Measurements from ENCODE around the gene VMAC.

The VMAC gene

GRCh38 chr19:5907241-5907640, 2.6 kb downstream of the VMAC start:
- no peak for DNase-seq

GRCh38 chr19:5908773-5909442, 4.2 kb downstream of the VMAC start:
- DNase-seq = no peak

DNA sequence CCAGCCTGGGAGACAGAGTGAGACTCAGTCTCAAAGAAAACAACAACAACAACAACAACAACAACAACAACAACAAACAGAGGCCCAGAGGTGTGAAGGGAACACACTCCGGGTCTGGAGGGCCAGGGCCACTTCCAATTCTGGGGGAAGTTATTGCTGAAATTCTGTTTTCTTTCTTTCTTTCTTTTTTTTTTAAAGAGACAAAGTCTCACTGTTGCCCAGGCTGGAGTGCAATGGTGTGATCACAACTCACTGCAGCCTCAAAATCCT, 5.9 kb downstream of the VMAC start:
- no peak for DNase-seq

DNA sequence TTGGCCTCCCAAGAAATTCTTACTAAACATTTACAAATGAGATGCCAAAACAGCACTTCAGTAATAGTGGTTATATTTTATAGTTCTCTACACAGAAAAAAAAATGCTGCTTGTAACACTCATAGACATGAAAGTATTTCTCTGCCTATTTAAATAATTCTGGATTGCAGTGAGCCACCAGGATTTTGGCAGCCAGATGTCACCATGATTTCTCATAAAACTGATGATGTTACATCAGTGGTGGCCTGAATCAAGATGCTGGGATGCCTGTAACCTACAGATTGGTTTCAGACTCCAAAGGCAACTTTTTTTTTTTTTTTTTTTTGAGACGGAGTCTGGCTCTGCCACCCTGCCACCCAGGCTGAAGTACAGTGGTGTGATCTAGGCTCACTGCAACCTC, 6.7 kb downstream of the VMAC start:
- no peak for DNase-seq

- DNase-seq = no peak
These were observed 9.2 kb downstream of the VMAC start, which contains the start of gene CAPS for GRCh38 chr19:5913739-5914357. TSS of gene CAPS (plus strand) at chr19:5914254. CDS start at chr19:5914407, 153 bp downstream.

- no peak for DNase-seq
These were observed 9.7 kb downstream of the VMAC start for GRCh38 chr19:5914358-5914774.

- no peak for DNase-seq
These were observed 10.5 kb downstream of the VMAC start for GRCh38 chr19:5914946-5915781.

DNA sequence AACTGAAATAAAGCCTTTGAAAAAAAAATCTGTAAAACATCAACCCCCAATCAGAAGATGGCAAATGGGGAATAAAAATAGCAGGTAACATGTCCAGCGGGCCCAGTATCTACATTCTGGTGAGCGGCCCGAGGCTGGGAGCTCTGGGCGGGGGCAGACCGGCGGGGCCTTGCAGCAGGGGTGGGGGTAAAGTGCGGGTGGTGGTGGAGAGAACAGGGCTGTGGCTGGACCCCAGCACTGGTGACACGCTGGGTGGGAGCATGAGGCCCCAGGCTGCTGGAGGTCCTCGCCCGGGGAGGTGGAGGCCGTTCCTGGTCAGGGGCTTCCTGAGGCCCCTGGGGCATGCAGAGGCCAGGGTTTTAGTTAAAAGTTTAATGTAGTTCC, 11.1 kb downstream of the VMAC start:
- no peak for DNase-seq

DNA sequence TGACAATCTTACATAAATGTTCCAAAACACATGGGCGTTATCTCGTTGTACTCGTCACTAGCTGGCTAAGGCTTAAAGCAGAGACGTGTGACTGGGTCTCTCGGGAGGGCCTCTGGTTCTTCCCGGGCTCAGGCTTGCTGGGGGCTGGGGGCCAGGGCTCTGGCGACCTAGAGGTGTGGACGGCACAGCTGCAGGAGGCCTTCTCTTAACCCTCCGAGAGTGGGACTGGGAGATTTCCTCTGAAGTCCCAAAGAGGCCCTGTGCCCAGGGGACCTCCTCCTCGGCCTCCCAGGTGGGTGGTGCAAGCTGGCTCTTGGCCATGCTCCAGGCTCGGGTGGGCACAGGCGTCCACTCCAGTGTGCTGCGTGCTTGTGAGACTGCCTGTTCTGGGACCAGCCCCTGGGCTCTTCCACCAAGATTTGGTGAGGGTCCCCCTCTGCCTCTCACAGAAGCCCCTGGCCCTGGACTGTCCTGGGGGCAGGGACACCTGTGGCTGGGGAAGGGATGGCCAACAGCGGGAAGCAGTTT, 11.6 kb downstream of the VMAC start:
- no peak for DNase-seq

DNA sequence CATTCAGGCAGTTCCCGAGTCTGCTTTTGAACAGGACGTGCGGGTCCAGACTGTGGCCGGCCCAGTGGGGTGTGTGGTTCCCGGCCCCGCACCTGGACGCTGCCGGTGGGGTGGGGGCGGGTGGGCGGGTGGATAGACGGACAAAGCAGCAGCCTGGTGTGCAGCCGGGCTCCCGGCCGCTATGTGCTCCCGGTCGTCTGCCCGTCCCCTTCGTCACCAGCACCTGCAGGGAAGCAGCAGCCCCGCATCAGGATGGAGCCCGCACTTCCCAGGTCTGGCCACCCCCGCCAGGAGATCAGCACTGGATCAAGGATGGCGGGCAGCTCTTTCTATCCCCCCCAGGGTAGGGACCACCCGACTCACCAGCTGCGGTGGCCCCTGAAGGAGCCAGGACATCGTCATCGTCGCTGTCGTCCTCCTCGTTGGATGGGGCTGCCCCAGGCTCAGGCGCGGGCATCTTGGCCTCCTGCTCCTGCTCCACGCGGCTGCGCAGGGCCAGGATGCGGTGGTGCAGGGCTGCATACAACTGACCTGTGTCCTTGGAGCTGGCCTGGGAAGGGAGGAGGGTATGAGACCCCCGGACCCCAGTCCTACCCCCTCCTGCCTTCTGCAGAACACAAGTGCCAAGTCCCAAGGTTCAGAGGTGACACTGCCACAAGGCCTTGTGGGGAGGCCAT, 12.9 kb downstream of the VMAC start:
- DNase-seq = no peak

GRCh38 chr19:5918463-5919079, 13.9 kb downstream of the VMAC start:
- no peak for DNase-seq

DNA sequence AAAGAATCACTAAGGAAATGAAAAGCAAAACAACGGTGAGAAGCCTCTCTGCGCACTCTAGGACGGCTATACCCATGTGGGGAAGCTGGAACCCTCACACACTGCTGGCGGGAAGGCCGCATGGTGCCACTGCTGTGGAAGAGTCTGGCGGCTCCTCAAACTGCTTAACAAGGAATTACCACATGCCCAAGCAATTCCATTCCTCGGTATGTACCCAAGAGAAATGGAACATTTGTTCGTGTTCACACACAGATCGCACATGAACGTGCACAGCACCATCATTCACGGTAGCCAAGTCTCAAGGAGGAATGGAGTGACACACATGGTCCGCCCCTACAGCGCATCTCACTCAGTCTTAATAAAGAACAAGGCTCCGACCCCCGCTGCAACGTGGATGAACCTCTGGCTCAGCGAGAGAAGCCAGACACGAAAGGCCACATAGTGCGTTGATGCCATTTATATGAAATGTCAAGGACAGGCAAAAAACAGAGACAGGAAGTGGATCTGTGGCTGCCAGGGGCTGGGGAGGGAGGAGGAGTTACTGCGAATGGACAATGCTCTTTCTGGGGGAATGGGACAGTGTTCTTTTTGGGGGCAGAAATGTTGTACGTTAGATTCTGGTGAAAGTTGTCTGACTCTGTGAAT, 17.0 kb downstream of the VMAC start:
- DNase-seq = no peak

- DNase-seq = no peak
These were observed 17.5 kb downstream of the VMAC start for GRCh38 chr19:5922161-5922545.

DNA sequence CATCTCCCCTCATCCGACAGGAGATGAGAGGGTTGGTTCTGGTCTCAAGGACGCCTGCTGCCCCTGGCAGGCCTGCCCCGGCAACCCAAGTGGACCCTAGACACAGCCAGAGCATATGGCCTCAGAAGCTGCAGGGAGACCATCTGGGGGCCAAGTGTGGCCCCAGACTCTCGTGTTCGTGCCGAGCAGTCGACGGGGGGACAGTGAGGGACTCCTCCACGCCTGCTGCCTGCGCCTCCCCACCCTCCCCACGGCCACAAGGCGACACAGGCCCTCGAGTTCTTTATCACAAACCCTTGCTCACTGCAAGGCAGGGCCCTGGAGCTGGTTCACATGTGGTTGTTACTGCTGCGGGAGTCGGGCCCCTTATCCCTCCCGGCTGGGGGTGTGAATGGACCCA, 18.7 kb downstream of the VMAC start:
- no peak for DNase-seq

- DNase-seq = no peak
These were observed 21.3 kb downstream of the VMAC start for GRCh38 chr19:5925830-5926427.

DNA sequence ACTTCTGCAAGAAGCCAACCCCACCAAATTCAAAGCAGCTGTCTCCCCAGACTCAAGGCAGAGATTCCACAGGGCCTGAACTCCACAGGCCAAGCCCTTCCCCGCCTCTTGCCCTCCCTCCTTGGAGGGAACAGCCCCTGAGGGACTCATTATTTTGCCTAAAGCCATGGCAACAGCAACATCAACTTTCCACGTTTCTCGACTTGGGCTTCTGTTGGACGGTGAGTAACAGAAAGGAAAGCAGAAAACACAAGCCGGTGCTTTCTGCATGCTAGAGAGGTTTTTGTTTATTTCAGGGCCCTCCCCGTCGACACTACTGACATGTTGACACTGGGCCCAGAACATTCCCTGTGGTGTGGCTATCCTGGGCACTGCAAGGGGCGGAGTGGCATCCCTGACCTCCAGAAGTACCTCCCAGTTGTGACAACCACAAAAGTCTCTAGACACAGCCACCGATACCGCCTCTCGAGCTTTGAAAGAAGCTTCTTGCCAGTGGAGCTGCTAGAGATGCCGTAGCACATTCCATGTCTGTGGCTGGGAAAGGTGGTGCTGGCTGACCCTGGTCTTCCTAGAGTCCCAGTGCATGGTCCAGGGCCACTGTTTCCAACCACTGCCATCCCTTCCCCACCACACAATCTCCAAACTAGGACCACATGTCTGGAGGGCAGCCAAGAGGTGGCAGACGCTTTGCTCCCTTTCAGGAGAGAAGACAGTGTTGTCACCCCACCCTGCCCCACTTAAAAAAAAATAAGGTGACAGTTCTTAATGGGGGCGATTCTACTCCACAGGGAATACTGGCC, 22.2 kb downstream of the VMAC start:
- no peak for DNase-seq

DNA sequence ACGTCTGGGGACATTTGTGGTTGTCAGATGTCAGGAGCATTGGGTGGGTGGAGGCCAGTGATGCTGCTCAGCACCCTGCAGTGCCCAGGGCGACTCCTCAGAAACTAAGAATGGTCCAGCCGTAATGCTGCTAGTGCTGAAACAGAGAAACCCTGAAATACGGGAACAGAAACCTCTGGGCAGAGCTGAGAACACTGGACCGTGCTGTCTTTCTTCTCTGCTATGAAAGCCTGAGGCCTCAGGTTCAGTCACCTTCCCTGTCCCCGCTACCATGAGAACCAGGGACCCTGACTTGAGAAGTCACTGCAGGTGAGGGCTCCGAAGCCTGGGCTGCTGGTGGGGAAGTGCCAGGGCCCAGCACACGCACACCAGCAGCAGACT, 22.8 kb downstream of the VMAC start:
- DNase-seq = no peak

- no peak for DNase-seq
These were observed 24.5 kb downstream of the VMAC start for GRCh38 chr19:5929179-5929578.

DNA sequence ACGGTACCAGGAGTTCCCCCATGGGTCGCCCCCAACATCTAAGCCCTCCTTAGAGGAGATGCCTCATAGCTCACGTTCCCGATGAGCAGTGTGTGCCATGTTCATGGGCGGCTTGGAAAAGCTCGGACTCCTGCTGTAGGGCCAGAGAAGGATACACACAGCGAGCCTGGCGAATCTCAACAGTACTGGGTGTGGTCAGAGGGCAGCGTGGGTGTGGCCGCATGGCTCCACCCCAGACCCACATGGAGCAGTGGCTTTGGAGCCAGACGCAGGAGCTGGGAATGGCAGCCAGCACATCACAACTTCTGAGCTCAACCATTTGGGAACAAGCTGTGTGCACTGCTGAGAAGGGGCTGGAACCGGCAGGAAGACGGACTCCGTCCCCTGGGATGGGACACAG, 25.0 kb downstream of the VMAC start:
- DNase-seq = no peak

GRCh38 chr19:5931251-5931650, 26.6 kb downstream of the VMAC start:
- no peak for DNase-seq

GRCh38 chr19:5932146-5932545, 27.5 kb downstream of the VMAC start:
- DNase-seq = no peak
